Activated naive CD4-positive, alpha-beta T cell treated with anti-CD3 and anti-CD28 coated beads, Interleukin-2, amount 50 U/mL, for 24 hours (primary cell): Measurements from ENCODE around the gene OR2M3.
"Not testable (repeated sequence)": the region's sequence is repeated elsewhere in the genome, so short reads cannot be mapped to it uniquely, and the experiment has no call there.

Experiments used
- H3K27ac Mint-ChIP-seq: one replicate; pipeline ENCODE4 v1.8.0; 2021; ENCODE audit warnings: mild to moderate bottlenecking, mixed read lengths
- H3K27me3 Mint-ChIP-seq: one replicate; pipeline ENCODE4 v1.8.0; 2021; ENCODE audit warnings: mixed read lengths
- H3K36me3 Mint-ChIP-seq: one replicate; pipeline ENCODE4 v1.8.0; 2021; ENCODE audit warnings: mixed read lengths
- H3K4me1 Mint-ChIP-seq: one replicate; pipeline ENCODE4 v1.8.0; 2021; ENCODE audit warnings: mixed read lengths
- H3K4me3 Mint-ChIP-seq: one replicate; pipeline ENCODE4 v1.8.0; 2021; ENCODE audit warnings: mild to moderate bottlenecking, mixed read lengths
- H3K9me3 Mint-ChIP-seq: one replicate; pipeline ENCODE4 v1.8.0; 2021; ENCODE audit warnings: mixed read lengths

The OR2M3 gene

DNA sequence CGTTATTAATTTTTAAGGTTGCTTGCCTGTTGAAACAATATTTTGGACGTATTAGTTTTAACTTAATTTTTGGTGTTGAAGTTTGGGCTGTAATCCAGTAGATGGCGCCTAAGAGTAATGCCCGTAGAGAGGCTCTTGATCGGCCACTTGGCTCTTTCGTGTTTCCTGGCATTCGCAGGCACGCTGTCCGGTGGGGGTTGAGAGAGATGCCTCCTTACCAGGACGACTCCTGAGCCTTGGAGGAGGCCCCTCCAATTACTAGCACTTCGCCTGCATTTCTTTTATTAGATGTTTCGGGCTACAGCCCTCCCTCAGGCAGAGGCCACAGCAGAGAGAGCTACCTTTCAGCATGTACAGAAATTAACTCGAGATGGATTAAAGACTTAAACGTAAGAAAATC lies 46.1 kb downstream of the OR2M3 start:
- no peak overlapping the region for H3K27ac Mint-ChIP-seq
- H3K4me3 Mint-ChIP-seq = no peak overlapping the region
- H3K9me3 Mint-ChIP-seq = no peaks in the 10 kb centered on the region
- H3K4me1 Mint-ChIP-seq = peaks cover 3% of the 10 kb centered on the region
- H3K36me3 Mint-ChIP-seq = no peaks in the 10 kb centered on the region
- H3K27me3 Mint-ChIP-seq = peaks cover 16% of the 10 kb centered on the region

GRCh38 chr1:248259309-248259708 lies 62.2 kb downstream of the OR2M3 start:
- not testable (repeated sequence) for H3K27ac Mint-ChIP-seq, H3K4me1 Mint-ChIP-seq, H3K27me3 Mint-ChIP-seq, H3K36me3 Mint-ChIP-seq, H3K4me3 Mint-ChIP-seq
- H3K9me3 Mint-ChIP-seq = peaks cover 18% of the 10 kb centered on the region
